GM10266 (cell line): Measurements from ENCODE around the gene EXOC4.

Source experiments
- DNase-seq: peaks from one replicate; pipeline ENCODE4 v3.0.0; 2012; ENCODE audit errors: extremely low spot score
- CTCF ChIP-seq: IDR thresholded peaks from 2 replicates; pipeline ENCODE4 v1.5.1; 2012; ENCODE audit warnings: mild to moderate bottlenecking, low read depth; ENCODE audit not compliant: control insufficient read depth, insufficient read depth; ENCODE audit errors: missing control alignments

The EXOC4 gene

DNA sequence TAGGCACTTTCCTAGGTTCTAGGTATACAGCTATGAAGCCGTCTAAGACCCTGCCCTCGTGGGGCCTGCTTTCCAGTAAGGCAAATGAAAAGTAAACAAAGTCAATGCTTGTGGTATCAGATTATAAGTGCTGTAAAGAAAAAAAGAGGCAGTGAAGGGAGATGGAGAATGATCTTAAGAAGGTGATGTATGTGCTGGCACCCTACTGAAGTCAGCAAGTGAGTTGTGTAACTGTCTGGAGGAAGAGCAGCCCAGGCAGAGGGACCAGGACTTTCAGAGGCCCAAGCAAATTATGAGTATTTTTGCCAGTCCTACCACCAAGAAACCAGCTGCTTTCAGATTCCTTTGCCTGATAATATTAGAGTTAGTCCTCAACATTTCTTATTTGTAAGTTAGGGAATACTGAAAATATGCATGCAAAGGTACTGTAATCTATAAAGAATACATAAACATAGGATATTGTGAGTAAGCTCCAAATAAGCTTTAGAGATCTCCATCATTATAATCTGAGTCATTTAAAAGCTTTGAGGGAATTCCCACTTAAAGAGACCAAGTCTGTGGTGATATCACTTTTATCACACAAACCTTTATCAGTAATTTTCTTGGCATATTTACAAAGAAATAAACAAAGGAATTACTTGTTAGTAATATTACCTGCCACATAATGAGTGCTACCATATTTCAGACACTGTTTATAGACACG, 545.1 kb downstream of the EXOC4 start:
- DNase-seq, result no peak
- no peak for TF ChIP-seq CTCF

- no peak for TF ChIP-seq CTCF
- DNase-seq, result no peak
Measured at GRCh38 chr7:133801341-133801740, 548.5 kb downstream of the EXOC4 start.

- no peak for DNase-seq
- no peak for TF ChIP-seq CTCF
Measured at GRCh38 chr7:133804127-133804526, 551.2 kb downstream of the EXOC4 start.

- TF ChIP-seq CTCF, result no peak
- DNase-seq, result no peak
Measured at GRCh38 chr7:133805426-133805825, 552.5 kb downstream of the EXOC4 start.

GRCh38 chr7:133807624-133808492, 555.0 kb downstream of the EXOC4 start:
- no peak for DNase-seq
- TF ChIP-seq CTCF, result no peak

DNA sequence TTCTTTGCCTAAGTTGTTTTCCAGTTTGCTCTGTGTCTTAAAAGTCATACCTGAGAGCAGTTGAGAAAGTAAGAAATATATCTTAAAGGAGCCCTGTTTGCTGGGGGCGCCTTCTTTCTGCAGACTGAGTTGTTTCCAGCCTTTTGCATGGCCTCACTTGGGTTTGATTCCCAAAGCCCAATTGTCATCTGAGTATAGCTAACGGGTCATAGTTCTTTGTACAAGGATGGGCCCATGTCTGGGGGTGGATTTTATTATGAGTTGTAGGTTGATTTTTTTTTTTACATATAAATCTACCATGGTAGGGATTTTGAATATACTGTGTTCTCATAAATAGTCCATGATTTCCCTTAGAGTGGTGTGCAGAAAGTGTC, 555.6 kb downstream of the EXOC4 start:
- no peak for DNase-seq
- TF ChIP-seq CTCF, result no peak

DNA sequence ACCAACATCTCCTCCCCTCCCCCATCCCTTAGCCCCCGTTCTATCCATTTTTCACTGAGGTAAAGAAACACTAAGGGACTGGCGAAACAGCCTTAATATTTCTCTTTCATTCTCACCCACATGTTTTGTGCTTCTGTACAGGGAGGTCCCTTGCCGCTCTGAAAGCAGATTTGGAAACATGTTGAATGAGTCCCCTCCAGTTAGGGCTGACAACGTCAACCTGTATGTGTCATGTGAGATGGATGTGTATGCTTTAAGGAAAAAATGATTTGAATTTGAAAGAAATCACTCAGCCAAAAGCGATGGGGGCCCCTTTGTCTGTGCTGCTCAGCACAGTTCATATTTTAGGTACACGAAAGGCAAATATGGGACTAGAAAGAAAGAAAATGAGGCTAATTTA, 560.0 kb downstream of the EXOC4 start:
- no peak for TF ChIP-seq CTCF
- no peak for DNase-seq
